ENCODE data around the gene AHCYL1.

Gene AHCYL1

GRCh38 chr1:110034451-110035235 is 50.1 kb downstream of the AHCYL1 start, which contains the start of gene STRIP1:
Gene STRIP1, plus strand, starts transcription at chr1:110034624. Its CDS starts 14 bp downstream, at chr1:110034638.
- in situ Hi-C loops (cut with MboI; ENCODE audit: low sequenced_read_pairs): no loop called here

GRCh38 chr1:110035236-110035752 is 50.7 kb downstream of the AHCYL1 start:
- in situ Hi-C loops (cut with MboI; ENCODE audit: low sequenced_read_pairs): no loop called here

- in situ Hi-C loops (cut with MboI; ENCODE audit: low sequenced_read_pairs): no loop called here
Observed at GRCh38 chr1:110038271-110038670, 53.7 kb downstream of the AHCYL1 start.

GRCh38 chr1:110039641-110040040 is 55.1 kb downstream of the AHCYL1 start:
- in situ Hi-C loops (cut with MboI; ENCODE audit: low sequenced_read_pairs): no loop called here

- in situ Hi-C loops (cut with MboI; ENCODE audit: low sequenced_read_pairs): no loop called here
Observed at GRCh38 chr1:110040548-110040947, 56.0 kb downstream of the AHCYL1 start.

- in situ Hi-C loops (cut with MboI; ENCODE audit: low sequenced_read_pairs): no loop called here
Observed at GRCh38 chr1:110043016-110043415, 58.5 kb downstream of the AHCYL1 start.

GRCh38 chr1:110047463-110047862 is 62.9 kb downstream of the AHCYL1 start:
- in situ Hi-C loops (cut with MboI; ENCODE audit: low sequenced_read_pairs): no loop called here

- in situ Hi-C loops (cut with MboI; ENCODE audit: low sequenced_read_pairs): no loop called here
Observed at GRCh38 chr1:110048240-110048639, 63.7 kb downstream of the AHCYL1 start.

GRCh38 chr1:110048923-110049601 is 64.5 kb downstream of the AHCYL1 start:
- in situ Hi-C loops (cut with MboI; ENCODE audit: low sequenced_read_pairs): no loop called here

- in situ Hi-C loops (cut with MboI; ENCODE audit: low sequenced_read_pairs): no loop called here
Observed at GRCh38 chr1:110049801-110050601, 65.4 kb downstream of the AHCYL1 start.

- in situ Hi-C loops (cut with MboI; ENCODE audit: low sequenced_read_pairs): no loop called here
Observed at GRCh38 chr1:110050602-110051261, 66.2 kb downstream of the AHCYL1 start.

GRCh38 chr1:110051262-110051648 is 66.7 kb downstream of the AHCYL1 start:
- in situ Hi-C loops (cut with MboI; ENCODE audit: low sequenced_read_pairs): no loop called here

- in situ Hi-C loops (cut with MboI; ENCODE audit: low sequenced_read_pairs): no loop called here
Observed at GRCh38 chr1:110053552-110054428, 69.2 kb downstream of the AHCYL1 start.

GRCh38 chr1:110055493-110056284 is 71.1 kb downstream of the AHCYL1 start:
- in situ Hi-C loops (cut with MboI; ENCODE audit: low sequenced_read_pairs): no loop called here

- in situ Hi-C loops (cut with MboI; ENCODE audit: low sequenced_read_pairs): no loop called here
Observed at GRCh38 chr1:110056285-110056683, 71.7 kb downstream of the AHCYL1 start.

- in situ Hi-C loops (cut with MboI; ENCODE audit: low sequenced_read_pairs): no loop called here
Observed at GRCh38 chr1:110056776-110057175, 72.2 kb downstream of the AHCYL1 start.

- in situ Hi-C loops (cut with MboI; ENCODE audit: low sequenced_read_pairs): no loop called here
Observed at GRCh38 chr1:110057963-110058518, 73.5 kb downstream of the AHCYL1 start.

- in situ Hi-C loops (cut with MboI; ENCODE audit: low sequenced_read_pairs): no loop called here
Observed at GRCh38 chr1:110058591-110058990, 74.0 kb downstream of the AHCYL1 start.
